ENCODE results near the gene IL17B. TPM values are rescaled to one million over a fixed set of nuclear protein-coding genes. Genes with fewer than 3 reads are reported as not detected.

The IL17B gene
- total and polyA plus RNA-seq, 9 of the 15 experiments (the other 6 are each of a cell fraction or from before 2014, with no cell fraction given): 0.28 to 2.6 (median 0.53) TPM; not detected in 2

- TF ChIP-seq E4F1 (CRISPR knock-in tag; IDR thresholded peaks at IDR 0.05; ENCODE audit: borderline replicate concordance) (no peak), MTA2 (IDR thresholded peaks at IDR 0.05; ENCODE audit: low read depth) (no peak), ZNF184 (CRISPR knock-in tag; IDR thresholded peaks at IDR 0.05) (no peak), PHB (CRISPR knock-in tag; IDR thresholded peaks at IDR 0.05) (no peak), ZFX (CRISPR knock-in tag; IDR thresholded peaks at IDR 0.05) (no peak), EP300 (IDR thresholded peaks at IDR 0.05; ENCODE audit: low read length) (no peak), GTF2E2 (tag; IDR thresholded peaks at IDR 0.05) (no peak), ZNF76 (CRISPR knock-in tag; IDR thresholded peaks at IDR 0.05; ENCODE audit: borderline replicate concordance) (no peak), E2F1 (CRISPR knock-in tag; IDR thresholded peaks at IDR 0.05) (no peak)
Measured at GRCh38 chr5:149406979-149407306, 27.9 kb upstream of the IL17B start (continued).

All from K562 (cell line).